HFFc6 (cell line): Measurements from ENCODE around the gene FPR3. TPM values are rescaled to one million over a fixed set of nuclear protein-coding genes. Genes with fewer than 3 reads are reported as not detected.

ENCODE experiments used
- DNase-seq: peaks from one replicate; pipeline ENCODE4 v3.0.0-alpha.2; 2018
- H3K27ac Mint-ChIP-seq: 2 replicates; pipeline ENCODE4 v1.8.0; 2020; ENCODE audit warnings: mild to moderate bottlenecking, mixed read lengths
- H3K27me3 Mint-ChIP-seq: 2 replicates; pipeline ENCODE4 v1.8.0; 2021; ENCODE audit warnings: mild to moderate bottlenecking, moderate library complexity, mixed read lengths; ENCODE audit not compliant: insufficient read depth
- H3K36me3 Mint-ChIP-seq: 2 replicates; pipeline ENCODE4 v1.8.0; 2021; ENCODE audit warnings: low read depth, mixed read lengths
- H3K4me1 Mint-ChIP-seq: 2 replicates; pipeline ENCODE4 v1.8.0; 2020; ENCODE audit warnings: low read depth, mixed read lengths
- H3K4me3 Mint-ChIP-seq: 2 replicates; pipeline ENCODE4 v1.8.0; 2020; ENCODE audit warnings: mild to moderate bottlenecking, moderate library complexity, mixed read lengths
- H3K9me3 Mint-ChIP-seq: 2 replicates; pipeline ENCODE4 v1.8.0; 2020; ENCODE audit warnings: mild to moderate bottlenecking, mixed read lengths
- CTCF ChIP-seq: fragments of 200-600 bp; sonication (generic); IDR thresholded peaks from 2 replicates; pipeline ENCODE4 v1.5.0; 2021; ENCODE audit warnings: antibody characterized with exemption, mild to moderate bottlenecking
- total RNA-seq, 6 experiments: library from RNA; stranded (reverse); fragmentation: NEBNext Ultra II Directional; extraction: Animal tissue kit (Norgen Biotek cat#: 25700); gene quantifications; 2 replicates in 1 of 6; 3 replicates in 5 of 6; pipeline ENCODE4 v1.2.3, GENCODE V29; 2021

Gene FPR3
- total RNA-seq, 6 experiments from 2014 or later: not detected

GRCh38 chr19:51822325-51822724 lies 27.4 kb downstream of the FPR3 start:
- TF ChIP-seq CTCF: no peak
- Mint-ChIP-seq H3K27me3 (peaks cover 3% of the 10 kb centered on the region; the same call in 1 of the 2 replicates), H3K36me3 (peaks cover 13% of the 10 kb centered on the region; the same call in 1 of the 2 replicates), H3K4me1 (peaks cover 6% of the 10 kb centered on the region; the same call in 1 of the 2 replicates), H3K4me3 (no peak overlapping the region), H3K27ac (no peak overlapping the region), H3K9me3 (peaks cover 39% of the 10 kb centered on the region)
- no peak for DNase-seq

- Mint-ChIP-seq H3K36me3 (peaks cover 13% of the 10 kb centered on the region; the same call in 1 of the 2 replicates), H3K4me3 (no peak overlapping the region), H3K27ac (no peak overlapping the region), H3K27me3 (peaks cover 3% of the 10 kb centered on the region; the same call in 1 of the 2 replicates), H3K4me1 (peaks cover 6% of the 10 kb centered on the region; the same call in 1 of the 2 replicates), H3K9me3 (peaks cover 39% of the 10 kb centered on the region)
- no peak for DNase-seq
- no peak for TF ChIP-seq CTCF
Observed at GRCh38 chr19:51822946-51823345, 28.0 kb downstream of the FPR3 start.

- H3K4me1 Mint-ChIP-seq: peaks cover 6% of the 10 kb centered on the region; the same call in 1 of the 2 replicates
- H3K4me3 Mint-ChIP-seq: no peak overlapping the region
- no peak for TF ChIP-seq CTCF
- no peak overlapping the region for H3K27ac Mint-ChIP-seq
- H3K9me3 Mint-ChIP-seq: peaks cover 46% of the 10 kb centered on the region
- H3K27me3 Mint-ChIP-seq: peaks cover 3% of the 10 kb centered on the region; the same call in 1 of the 2 replicates
- DNase-seq: no peak
- H3K36me3 Mint-ChIP-seq: peaks cover 13% of the 10 kb centered on the region; the same call in 1 of the 2 replicates
Observed at GRCh38 chr19:51824281-51825005, 29.5 kb downstream of the FPR3 start.

- DNase-seq: no peak
- Mint-ChIP-seq H3K4me3 (no peak overlapping the region), H3K36me3 (no peaks in the 10 kb centered on the region), H3K4me1 (no peaks in the 10 kb centered on the region), H3K27ac (no peak overlapping the region), H3K27me3 (peaks cover 2% of the 10 kb centered on the region; the same call in 1 of the 2 replicates), H3K9me3 (peaks cover 47% of the 10 kb centered on the region)
- no peak for TF ChIP-seq CTCF
Observed at GRCh38 chr19:51830274-51830673, 35.3 kb downstream of the FPR3 start.

- no peak for TF ChIP-seq CTCF
- H3K36me3 Mint-ChIP-seq: peaks cover 7% of the 10 kb centered on the region; the same call in 1 of the 2 replicates
- no peaks in the 10 kb centered on the region for H3K4me1 Mint-ChIP-seq
- no peak overlapping the region for H3K4me3 Mint-ChIP-seq
- no peak overlapping the region for H3K27ac Mint-ChIP-seq
- H3K27me3 Mint-ChIP-seq: no peaks in the 10 kb centered on the region; the same call in none of the 2 replicates
- peaks cover 49% of the 10 kb centered on the region for H3K9me3 Mint-ChIP-seq
- no peak for DNase-seq
Observed at GRCh38 chr19:51837145-51837544, 42.2 kb downstream of the FPR3 start.
